HG02759 (cell line): ENCODE data around the gene CD2BP2.
"Not testable (repeated sequence)": the region's sequence is repeated elsewhere in the genome, so short reads cannot be mapped to it uniquely, and the experiment has no call there.

Experiments
- ATAC-seq: cut with Tn5 transposase; IDR thresholded peaks from one replicate; pipeline ENCODE4 v1.9.1; 2021; ENCODE audit warnings: mild to moderate bottlenecking, moderate library complexity; ENCODE audit not compliant: unreplicated experiment

The CD2BP2 gene

GRCh38 chr16:30348113-30348512 lies 7.0 kb downstream of the CD2BP2 start:
- ATAC-seq: no peak

GRCh38 chr16:30346286-30346685 lies 8.8 kb downstream of the CD2BP2 start:
- ATAC-seq: no peak

- ATAC-seq: not testable (repeated sequence)
These were observed 11.7 kb downstream of the CD2BP2 start for GRCh38 chr16:30343491-30343820.

GRCh38 chr16:30342751-30343490 lies 12.2 kb downstream of the CD2BP2 start:
- ATAC-seq: no peak

GRCh38 chr16:30341971-30342370 lies 13.1 kb downstream of the CD2BP2 start:
- not testable (repeated sequence) for ATAC-seq

GRCh38 chr16:30340621-30341020 lies 14.5 kb downstream of the CD2BP2 start:
- ATAC-seq: no peak

GRCh38 chr16:30338715-30339114 lies 16.4 kb downstream of the CD2BP2 start:
- ATAC-seq: not testable (repeated sequence)

GRCh38 chr16:30337964-30338357 lies 17.1 kb downstream of the CD2BP2 start:
- ATAC-seq: not testable (repeated sequence)

GRCh38 chr16:30335598-30336474 lies 19.3 kb downstream of the CD2BP2 start:
- ATAC-seq: peak; percentile 2

- peak; percentile 79 for ATAC-seq
These were observed 20.0 kb downstream of the CD2BP2 start for GRCh38 chr16:30335028-30335597.

GRCh38 chr16:30334473-30334989 lies 20.6 kb downstream of the CD2BP2 start:
- peak; percentile 86 for ATAC-seq

GRCh38 chr16:30324220-30324619 lies 30.9 kb downstream of the CD2BP2 start:
- not testable (repeated sequence) for ATAC-seq

GRCh38 chr16:30318647-30319046 lies 36.5 kb downstream of the CD2BP2 start:
- ATAC-seq: not testable (repeated sequence)

GRCh38 chr16:30310937-30311336 lies 44.2 kb downstream of the CD2BP2 start:
- not testable (repeated sequence) for ATAC-seq

GRCh38 chr16:30309255-30309654 lies 45.9 kb downstream of the CD2BP2 start:
- not testable (repeated sequence) for ATAC-seq
